HG02588 (cell line): Measurements from ENCODE around the gene ABHD15.

Experiments
- ATAC-seq: cut with Tn5 transposase; IDR thresholded peaks from one replicate; pipeline ENCODE4 v1.9.1; 2021; ENCODE audit warnings: mild to moderate bottlenecking, moderate library complexity; ENCODE audit not compliant: unreplicated experiment

Gene ABHD15

DNA sequence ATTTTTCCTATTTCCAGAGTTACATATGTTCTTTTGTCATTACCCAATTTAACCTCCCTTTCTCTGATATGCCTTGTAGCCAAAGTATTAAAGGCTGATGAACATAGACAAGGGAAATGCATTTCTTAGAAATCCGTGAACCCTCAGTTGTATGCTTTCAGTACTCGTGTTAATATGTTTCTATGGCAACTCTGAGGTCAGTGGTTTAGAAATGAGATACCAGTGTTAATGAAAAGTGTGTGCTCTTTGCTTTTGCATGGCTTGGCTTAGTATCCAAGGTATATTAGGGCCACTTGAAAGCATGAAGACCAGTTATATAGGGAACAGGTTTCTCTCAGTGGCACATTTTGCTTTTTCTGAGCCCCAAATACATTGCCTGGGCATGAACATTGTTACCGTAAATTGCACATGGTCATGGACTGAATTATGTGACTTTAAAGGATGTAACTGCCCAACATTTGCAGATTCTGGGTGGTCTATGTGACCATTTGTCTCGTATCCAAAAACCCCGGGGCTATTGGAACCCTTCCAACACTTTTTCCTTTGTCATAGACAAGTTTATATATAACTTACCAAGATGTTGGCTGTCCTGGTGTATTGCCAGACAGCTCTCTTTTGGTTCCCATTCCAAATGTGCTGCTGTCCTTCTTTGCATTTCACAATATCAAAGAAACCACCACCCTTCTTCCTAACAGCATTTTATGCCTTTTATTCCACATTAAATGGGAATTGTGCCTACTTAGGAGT lies 17.5 kb downstream of the ABHD15 start:
- no peak for ATAC-seq

DNA sequence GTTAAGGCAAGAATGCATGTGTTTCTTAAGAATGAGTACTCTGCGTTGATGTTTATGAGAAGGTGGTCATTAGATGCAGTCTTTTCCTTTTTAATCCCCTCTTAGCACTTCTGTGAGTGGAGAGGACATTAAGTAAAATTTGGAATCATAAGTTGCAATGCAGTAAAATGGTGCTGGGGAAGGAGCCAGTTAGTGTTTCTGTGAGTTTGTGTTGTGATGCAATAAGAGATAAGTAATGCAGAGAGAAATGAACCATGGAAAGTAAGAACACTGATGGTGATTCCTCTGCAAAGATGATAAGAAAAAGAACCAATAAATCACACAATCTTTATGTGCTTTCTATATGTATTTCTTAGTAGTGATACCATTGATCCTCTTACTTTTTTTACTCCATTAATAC lies 20.0 kb downstream of the ABHD15 start:
- ATAC-seq, result no peak

DNA sequence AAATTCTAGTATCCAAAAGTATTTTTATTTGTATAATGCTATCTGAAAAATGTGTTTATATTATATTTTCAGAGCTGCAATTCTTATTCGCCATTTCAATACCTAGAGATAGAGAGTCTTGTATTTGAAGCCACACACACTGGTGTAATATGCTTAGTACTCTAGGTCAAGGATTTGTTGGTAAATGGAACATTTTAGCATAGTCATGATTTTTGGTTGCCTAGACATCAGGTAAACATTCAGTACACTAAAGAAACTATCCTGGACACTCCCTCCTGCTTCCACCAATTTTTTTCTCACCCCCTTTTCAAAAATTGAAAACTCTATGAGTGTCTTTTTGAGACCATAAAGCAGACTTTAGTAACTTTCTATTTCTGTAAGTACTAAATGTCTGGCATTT lies 20.8 kb downstream of the ABHD15 start:
- no peak for ATAC-seq

DNA sequence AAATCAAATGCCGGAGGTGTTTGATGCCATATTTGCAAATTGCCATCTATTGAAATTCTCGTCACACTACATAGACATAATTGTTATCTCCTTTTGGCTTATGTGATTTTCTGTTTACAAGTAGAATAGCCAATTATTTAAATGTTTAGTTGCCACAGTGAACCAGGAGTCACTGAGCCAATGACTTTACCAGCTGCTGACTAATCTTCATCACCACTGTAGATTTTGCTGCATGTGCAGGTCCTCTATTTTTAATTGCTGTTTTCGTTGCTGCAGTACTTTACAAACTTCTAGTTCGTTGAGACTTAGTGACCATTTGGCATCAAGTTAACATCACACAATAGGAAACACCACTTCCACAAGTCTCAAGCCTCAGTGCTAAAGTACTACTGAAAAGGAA lies 22.8 kb downstream of the ABHD15 start:
- no peak for ATAC-seq

DNA sequence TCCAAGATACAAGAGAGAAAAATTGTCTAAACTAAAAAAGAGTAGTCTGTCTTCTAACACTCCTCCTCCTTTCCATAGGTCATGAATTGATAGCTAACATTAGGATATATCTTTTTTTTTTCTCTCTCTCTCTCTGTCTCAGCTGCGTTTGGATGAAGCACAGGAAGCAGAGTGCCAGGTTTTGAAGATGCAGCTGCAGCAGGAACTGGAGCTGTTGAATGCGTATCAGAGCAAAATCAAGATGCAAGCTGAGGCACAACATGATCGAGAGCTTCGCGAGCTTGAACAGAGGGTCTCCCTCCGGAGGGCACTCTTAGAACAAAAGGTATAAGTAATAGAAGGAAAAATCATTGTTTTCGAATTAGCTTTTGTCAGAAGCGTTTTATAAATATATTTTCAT lies 32.9 kb downstream of the ABHD15 start:
- no peak for ATAC-seq

DNA sequence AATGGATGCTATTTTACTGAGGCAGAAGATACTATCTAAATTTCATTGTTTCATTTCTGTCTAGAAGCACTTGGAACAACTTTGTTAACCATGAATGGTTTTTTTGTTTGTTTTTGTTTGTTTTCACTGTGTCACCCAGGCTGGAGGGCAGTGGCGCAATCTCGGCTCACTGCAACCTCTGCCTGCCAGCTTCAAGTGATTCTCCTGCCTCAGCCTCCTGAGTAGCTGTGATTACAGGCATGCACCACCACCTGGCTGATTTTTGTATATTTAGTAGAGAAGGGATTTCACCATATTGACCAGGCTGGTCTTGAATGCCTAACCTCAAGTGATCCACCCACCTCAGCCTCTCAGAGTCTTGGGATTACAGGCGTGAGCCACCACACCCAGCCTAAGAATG lies 40.5 kb downstream of the ABHD15 start:
- ATAC-seq, result no peak

DNA sequence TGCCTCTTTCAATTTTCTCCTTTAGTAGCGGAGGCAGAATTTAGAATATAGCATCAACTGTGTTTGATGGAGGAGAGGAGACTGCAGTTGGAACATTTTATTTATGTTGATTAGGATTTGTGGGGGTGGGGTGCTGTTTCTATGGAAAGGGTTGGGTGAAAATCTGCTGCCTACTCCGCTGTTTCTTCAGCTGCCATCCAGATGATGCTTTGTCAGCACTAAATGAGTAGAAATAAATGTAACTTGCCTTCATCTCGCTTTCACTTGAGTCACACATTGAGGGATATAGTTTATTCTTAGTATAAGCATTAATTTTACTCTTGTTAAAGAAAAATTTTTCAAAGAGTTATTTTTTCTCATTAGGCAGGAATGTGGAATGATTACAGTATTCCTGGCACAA lies 42.1 kb downstream of the ABHD15 start:
- ATAC-seq, result no peak

DNA sequence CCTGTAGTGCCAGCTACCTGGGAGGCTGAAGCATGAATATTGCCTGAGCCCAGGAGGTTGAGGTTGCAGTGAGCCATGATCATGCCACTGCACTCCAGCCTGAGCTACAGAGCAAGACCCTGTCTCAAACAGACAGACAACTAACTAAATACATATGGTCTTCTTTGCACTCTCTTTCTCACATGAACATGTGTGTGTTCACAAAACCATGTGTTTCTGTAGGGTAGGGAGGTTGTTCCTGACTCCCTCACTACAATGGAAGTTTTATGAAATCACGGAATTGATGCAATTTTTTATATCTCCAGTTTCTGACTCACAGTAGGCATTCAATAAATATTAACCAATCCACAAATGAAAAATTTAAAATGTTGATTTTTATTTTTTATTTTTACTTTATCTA lies 48.5 kb downstream of the ABHD15 start:
- no peak for ATAC-seq

DNA sequence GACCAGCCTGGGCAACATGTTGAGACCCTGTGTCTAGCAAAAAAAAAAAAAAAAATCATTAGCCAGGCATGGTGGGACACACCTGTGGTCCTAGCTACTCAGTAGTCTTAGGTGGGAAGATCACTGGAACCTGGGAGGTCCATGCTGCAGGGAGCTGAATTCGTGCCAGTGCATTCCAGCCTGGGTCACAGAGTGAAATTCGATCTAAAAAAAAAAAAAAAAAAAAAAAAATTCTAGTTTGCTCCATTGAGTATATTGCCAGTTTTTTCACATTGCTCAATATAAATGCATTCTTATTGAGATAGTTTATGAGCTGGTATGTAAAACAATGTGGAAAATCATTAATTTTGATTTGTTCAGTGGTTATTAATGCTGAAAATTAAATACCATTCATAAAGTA lies 52.0 kb downstream of the ABHD15 start:
- ATAC-seq, result no peak

DNA sequence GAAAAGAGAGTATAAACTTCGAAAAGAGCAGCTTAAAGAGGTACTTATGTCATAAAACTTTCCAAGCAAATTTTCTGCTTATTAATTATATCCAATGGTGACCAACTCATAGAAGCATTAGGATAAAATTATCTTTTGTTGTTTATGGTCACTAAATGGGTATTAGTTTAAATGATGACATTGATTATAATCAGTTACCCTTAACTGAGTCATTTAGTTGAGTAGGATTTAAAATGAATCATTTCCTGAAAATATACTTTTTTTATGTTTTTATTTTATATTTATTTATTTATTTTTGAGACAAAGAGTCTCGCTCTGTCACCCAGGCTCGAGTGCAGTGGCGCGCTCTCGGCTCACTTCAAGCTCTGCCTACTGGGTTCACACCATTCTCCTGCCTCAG lies 55.9 kb downstream of the ABHD15 start:
- no peak for ATAC-seq
